Psoas muscle (tissue), 8 donors: ENCODE measurements around the gene GMNC. TPM values are rescaled to one million over a fixed set of nuclear protein-coding genes. Genes with fewer than 3 reads are reported as not detected.
"Not testable (repeated sequence)": the region's sequence is repeated elsewhere in the genome, so short reads cannot be mapped to it uniquely, and the experiment has no call there.

Experiments
- ATAC-seq, 4 donors: fragments of 200-7000 bp; cut with Tn5 transposase; one replicate each; pipeline ENCODE4 v1.9.1; 2020; ENCODE audit warnings: moderate library complexity in 3 of 4, mild to moderate bottlenecking in 2 of 4
- DNase-seq, 2 donors: peaks; one replicate each; pipeline ENCODE4 v3.0.0-alpha.2; 2020
- H3K27ac ChIP-seq: fragments of 200-600 bp; one replicate; pipeline ENCODE4 v1.8.0; 2022
- H3K27me3 ChIP-seq, 3 donors: fragments of 200-600 bp in 1 of 3; one replicate each; pipeline versions ENCODE4 v1.6.1 to v1.8.0; 2013 to 2022; ENCODE audit warnings: low read length in 2 of 3, mild to moderate bottlenecking in 2 of 3, moderate library complexity in 1 of 3; ENCODE audit not compliant: insufficient read depth in 3 of 3
- H3K36me3 ChIP-seq, 2 donors: fragments of 200-600 bp in 1 of 2; one replicate each; pipeline versions ENCODE4 v1.6.1 to v1.8.0; 2013 to 2022; ENCODE audit warnings: low read depth in 1 of 2, mild to moderate bottlenecking in 1 of 2, moderate library complexity in 1 of 2; ENCODE audit not compliant: insufficient read depth in 1 of 2
- H3K4me1 ChIP-seq: fragments of 200-600 bp; one replicate; pipeline ENCODE4 v1.8.0; 2022
- H3K4me3 ChIP-seq: fragments of 200-600 bp; one replicate; pipeline ENCODE4 v1.8.0; 2022; ENCODE audit warnings: mild to moderate bottlenecking
- H3K9me3 ChIP-seq: fragments of 200-600 bp; one replicate; pipeline ENCODE4 v1.8.0; 2022
- CTCF ChIP-seq: fragments of 200-600 bp; IDR thresholded peaks from one replicate; pipeline ENCODE4 v1.8.0; 2022; ENCODE audit warnings: antibody characterized with exemption
- WGBS, 3 donors: extraction: QIAGEN DNeasy Blood & Tissue Kit; methylation state at CpG; one replicate each; pipeline versions ENCODE4 v1.1.6 to v1.1.7; 2013; 5-methylcytosine and 5-hydroxymethylcytosine counted together
- intact Hi-C, 2 donors: fragments of 100-400 bp; cut with DNase I; formaldehyde crosslinking; loops; one replicate each; pipeline versions ENCODE4 v1.11.0 to v1.14.2; 2022
- polyA plus RNA-seq, 3 donors: library from polyadenylated mRNA; stranded (reverse); fragments of 200-250 nt; gene quantifications; one replicate each; pipeline ENCODE4 v1.2.3, GENCODE V29; 2013
- total RNA-seq, 4 donors: library from RNA; stranded (reverse); fragmentation: NEBNext Ultra II Directional in 2 of 4; extraction: Animal tissue kit (Norgen Biotek cat#: 25700) in 2 of 4; gene quantifications; one replicate each; pipeline versions ENCODE4 v1.2.1 to v1.2.4, GENCODE V29; 2021 to 2023
- donor health status: healthy with polysubstance abuse.
- donor health status: DM: no; HTN: no; CAD: no; lungs with moderate emphysema.
- donor health status: Bipolar disorder and iron deficiency.
- donor health status: healthy.
- donor health status: DM: yes; HTN: yes; CAD: no.
- donor health status: DM: no; HTN: no; CAD: no.
- donor health status: DM: no; HTN: no; CAD: no.
- donor health status: DM: yes; HTN: yes; CAD: no.

GMNC gene
- total and polyA plus RNA-seq, 7 donors, result 0.03 to 0.30 (median 0.25) TPM; not detected in 3

GRCh38 chr3:190883141-190883540, 20.6 kb upstream of the GMNC start:
- Histone ChIP-seq H3K9me3 (no peaks in the 10 kb centered on the region), H3K36me3 (no peaks in the 10 kb centered on the region), H3K4me3 (no peak overlapping the region), H3K27ac (no peak overlapping the region), H3K4me1 (no peaks in the 10 kb centered on the region), H3K27me3 (no peaks in the 10 kb centered on the region)
- DNase-seq (no peak), ATAC-seq (no peak)
- intact Hi-C loops, result loop anchor here (5.0 to 10.0 kb wide), 2 partner anchors 169 to 172 kb away; no protein-coding TSS in a partner anchor
- 63 to 74% (median 70%) methylated on average over 3 of the region's 3 CpGs for WGBS, 3 donors
- TF ChIP-seq CTCF, result no peak

- ATAC-seq (no peak), DNase-seq (no peak)
- peak; percentile 8 for TF ChIP-seq CTCF
- Histone ChIP-seq H3K36me3 (no peaks in the 10 kb centered on the region), H3K27me3 (no peaks in the 10 kb centered on the region), H3K27ac (no peak overlapping the region), H3K4me3 (no peak overlapping the region), H3K4me1 (no peaks in the 10 kb centered on the region), H3K9me3 (no peaks in the 10 kb centered on the region)
- intact Hi-C loops, result no loop called here
- WGBS, 3 donors, result 84 to 87% (median 86%) methylated on average over 17 of the region's 17 CpGs
These were observed 15.4 kb upstream of the GMNC start for GRCh38 chr3:190877925-190878324.

GRCh38 chr3:190876433-190876832, 13.9 kb upstream of the GMNC start:
- H3K4me3 ChIP-seq, H3K4me1 ChIP-seq, H3K27me3 ChIP-seq, H3K36me3 ChIP-seq, ATAC-seq, DNase-seq, intact Hi-C loops, H3K27ac ChIP-seq, H3K9me3 ChIP-seq: not testable (repeated sequence)
- WGBS, 3 donors, result 76 to 91% (median 83%) methylated on average over 4 to 5 of the region's 7 CpGs

- H3K9me3 ChIP-seq, H3K27me3 ChIP-seq, H3K4me1 ChIP-seq, H3K4me3 ChIP-seq, H3K36me3 ChIP-seq, H3K27ac ChIP-seq, DNase-seq, intact Hi-C loops: not testable (repeated sequence)
- ATAC-seq, result peak in 2 of 4 donors; percentile 50 to 73
- WGBS, 3 donors, result 57 to 76% (median 68%) methylated on average over 8 to 9 of the region's 9 CpGs
These were observed 12.6 kb upstream of the GMNC start for GRCh38 chr3:190875061-190875460.

GRCh38 chr3:190870127-190870526, 7.6 kb upstream of the GMNC start:
- Histone ChIP-seq H3K4me3 (no peak overlapping the region), H3K27me3 (no peaks in the 10 kb centered on the region), H3K9me3 (no peaks in the 10 kb centered on the region), H3K4me1 (no peaks in the 10 kb centered on the region), H3K27ac (no peak overlapping the region), H3K36me3 (no peaks in the 10 kb centered on the region)
- DNase-seq (no peak), ATAC-seq (no peak)
- intact Hi-C loops, result no loop called here
- no peak for TF ChIP-seq CTCF
- 37 to 46% (median 37%) methylated on average over 3 of the region's 3 CpGs for WGBS, 3 donors

- DNase-seq (no peak), ATAC-seq (no peak)
- WGBS, 3 donors, result 79 to 84% (median 82%) methylated on average over 2 of the region's 2 CpGs
- TF ChIP-seq CTCF, result no peak
- H3K4me3 ChIP-seq, result no peak overlapping the region
- no peaks in the 10 kb centered on the region for H3K27me3 ChIP-seq
- H3K4me1 ChIP-seq, result no peaks in the 10 kb centered on the region
- intact Hi-C loops, result no loop called here
- H3K36me3 ChIP-seq, result no peaks in the 10 kb centered on the region
- H3K27ac ChIP-seq, result no peak overlapping the region
- H3K9me3 ChIP-seq, result no peaks in the 10 kb centered on the region
These were observed 4.6 kb upstream of the GMNC start for GRCh38 chr3:190867071-190867470.
